Mesendoderm (in vitro differentiated cells): ENCODE results near the gene RAB11FIP4.
"Not testable (repeated sequence)": the region's sequence is repeated elsewhere in the genome, so short reads cannot be mapped to it uniquely, and the experiment has no call there.

Experiments
- DNase-seq: peaks from one replicate; pipeline ENCODE4 v3.0.0; 2013
- H2AK5ac ChIP-seq: 2 replicates; pipeline ENCODE4 v1.6.1; 2013; ENCODE audit warnings: low read length, inconsistent platforms
- H2BK120ac ChIP-seq: 2 replicates; pipeline ENCODE4 v1.6.1; 2013; ENCODE audit warnings: low read depth, mild to moderate bottlenecking, low read length, moderate library complexity, mixed read lengths
- H2BK15ac ChIP-seq: replicated peaks from 2 replicates; pipeline ENCODE4 v1.6.1; 2013; ENCODE audit warnings: low read depth, mild to moderate bottlenecking, moderate library complexity
- H2BK5ac ChIP-seq: 2 replicates; pipeline ENCODE4 v1.6.1; 2013; ENCODE audit warnings: low read length, inconsistent platforms
- H3K18ac ChIP-seq: 2 replicates; pipeline ENCODE4 v1.6.1; 2013; ENCODE audit warnings: mild to moderate bottlenecking, low read length, mixed read lengths
- H3K23ac ChIP-seq: one replicate; pipeline ENCODE4 v1.6.1; 2013; ENCODE audit warnings: low read length
- H3K27ac ChIP-seq: 2 replicates; pipeline ENCODE4 v1.5.1; 2013; ENCODE audit warnings: low read depth, mild to moderate bottlenecking, inconsistent platforms, low read length, moderate library complexity
- H3K27me3 ChIP-seq: 2 replicates; pipeline ENCODE4 v1.6.1; 2013; ENCODE audit warnings: low read length, control low read depth, mild to moderate bottlenecking, inconsistent platforms; ENCODE audit not compliant: insufficient read depth, poor library complexity
- H3K36me3 ChIP-seq: 2 replicates; pipeline ENCODE4 v1.6.1; 2013; ENCODE audit warnings: low read length, inconsistent platforms; ENCODE audit not compliant: control insufficient read depth, insufficient read depth
- H3K4ac ChIP-seq: one replicate; pipeline ENCODE4 v1.6.1; 2013; ENCODE audit warnings: low read depth, mild to moderate bottlenecking, low read length, moderate library complexity
- H3K4me1 ChIP-seq: 2 replicates; pipeline ENCODE4 v1.6.1; 2013; ENCODE audit warnings: low read depth, low read length, inconsistent platforms; ENCODE audit not compliant: control insufficient read depth
- H3K4me2 ChIP-seq: 2 replicates; pipeline ENCODE4 v1.6.1; 2013; ENCODE audit warnings: low read length
- H3K4me3 ChIP-seq: 2 replicates; pipeline ENCODE4 v1.5.1; 2013; ENCODE audit warnings: mild to moderate bottlenecking, low read length
- H3K56ac ChIP-seq: one replicate; pipeline ENCODE4 v1.6.1; 2013; ENCODE audit warnings: low read length
- H3K79me1 ChIP-seq: 2 replicates; pipeline ENCODE4 v1.6.1; 2013; ENCODE audit warnings: low read length, inconsistent platforms
- H3K79me2 ChIP-seq: 2 replicates; pipeline ENCODE4 v1.6.1; 2013; ENCODE audit warnings: mild to moderate bottlenecking, low read length; ENCODE audit not compliant: control insufficient read depth, insufficient read depth
- H3K9ac ChIP-seq: 2 replicates; pipeline ENCODE4 v1.6.1; 2013; ENCODE audit warnings: low read length, inconsistent platforms
- H4K5ac ChIP-seq: one replicate; pipeline ENCODE4 v1.6.1; 2013; ENCODE audit warnings: low read length
- H4K8ac ChIP-seq: one replicate; pipeline ENCODE4 v1.6.1; 2013; ENCODE audit warnings: low read depth, mild to moderate bottlenecking, control low read depth, low read length, moderate library complexity
- WGBS: extraction: QIAGEN DNeasy Blood & Tissue Kit; methylation state at CpG from one replicate; pipeline ENCODE4 v1.1.7; 2013; ENCODE audit warnings: low lambda C conversion rate, missing lambda C conversion rate; ENCODE audit not compliant: insufficient coverage; ENCODE audit errors: extremely low coverage; 5-methylcytosine and 5-hydroxymethylcytosine counted together

RAB11FIP4 gene

GRCh38 chr17:31439716-31440115, 48.2 kb downstream of the RAB11FIP4 start:
- Histone ChIP-seq H4K8ac (no peak overlapping the region), H3K79me1 (no peaks in the 10 kb centered on the region)

GRCh38 chr17:31442276-31442675, 50.8 kb downstream of the RAB11FIP4 start:
- Histone ChIP-seq H2BK120ac (no peak overlapping the region), H3K4ac (no peak overlapping the region), H3K23ac (no peak overlapping the region), H3K18ac (no peak overlapping the region), H2BK15ac (no peak overlapping the region), H3K4me2 (no peak overlapping the region), H3K36me3 (no peaks in the 10 kb centered on the region), H3K56ac (no peak overlapping the region), H2AK5ac (no peak overlapping the region), H3K4me3 (no peak overlapping the region), H4K5ac (no peak overlapping the region), H3K9ac (no peak overlapping the region), H3K4me1 (no peaks in the 10 kb centered on the region), H3K79me1 (no peaks in the 10 kb centered on the region), H3K27ac (no peak overlapping the region), H4K8ac (no peak overlapping the region), H2BK5ac (no peak overlapping the region), H3K27me3 (no peaks in the 10 kb centered on the region), H3K79me2 (no peaks in the 10 kb centered on the region)
- DNase-seq: no peak
- WGBS: no CpG with 5 or more reads among the region's 5 CpGs

More at GRCh38 chr17:31439716-31440115, 48.2 kb downstream of the RAB11FIP4 start:
- Histone ChIP-seq H3K23ac (no peak overlapping the region), H3K56ac (no peak overlapping the region), H3K4ac (no peak overlapping the region), H3K36me3 (no peaks in the 10 kb centered on the region), H3K27me3 (no peaks in the 10 kb centered on the region), H3K4me2 (no peak overlapping the region), H2AK5ac (no peak overlapping the region), H3K79me2 (no peaks in the 10 kb centered on the region), H3K18ac (no peak overlapping the region), H3K9ac (no peak overlapping the region), H3K4me3 (no peak overlapping the region), H2BK5ac (no peak overlapping the region), H2BK15ac (no peak overlapping the region), H4K5ac (no peak overlapping the region), H3K27ac (no peak overlapping the region), H2BK120ac (no peak overlapping the region), H3K4me1 (no peaks in the 10 kb centered on the region)
- no CpG with 5 or more reads among the region's 4 CpGs for WGBS
- DNase-seq: no peak

GRCh38 chr17:31442856-31443255, 51.4 kb downstream of the RAB11FIP4 start:
- not testable (repeated sequence) for H3K27me3 ChIP-seq, H3K79me2 ChIP-seq, H3K56ac ChIP-seq, DNase-seq, H2BK5ac ChIP-seq, H3K79me1 ChIP-seq, H3K4me1 ChIP-seq, H4K8ac ChIP-seq, H2BK15ac ChIP-seq, H3K18ac ChIP-seq, H4K5ac ChIP-seq, H3K36me3 ChIP-seq, H3K23ac ChIP-seq, H3K4me2 ChIP-seq, H3K9ac ChIP-seq, H2BK120ac ChIP-seq, H2AK5ac ChIP-seq, H3K4ac ChIP-seq, H3K27ac ChIP-seq, H3K4me3 ChIP-seq
- no CpG with 5 or more reads among the region's 5 CpGs for WGBS

- H2BK5ac ChIP-seq: no peak overlapping the region
- no CpG with 5 or more reads among the region's 7 CpGs for WGBS
- no peaks in the 10 kb centered on the region for H3K79me1 ChIP-seq
- H3K4me1 ChIP-seq: no peaks in the 10 kb centered on the region
- DNase-seq: no peak
- H3K79me2 ChIP-seq: no peaks in the 10 kb centered on the region
- no peak overlapping the region for H3K4me3 ChIP-seq
- H2BK15ac ChIP-seq: no peak overlapping the region
- no peak overlapping the region for H2BK120ac ChIP-seq
- no peak overlapping the region for H4K8ac ChIP-seq
- H3K4me2 ChIP-seq: no peak overlapping the region
- H3K36me3 ChIP-seq: no peaks in the 10 kb centered on the region
- no peak overlapping the region for H3K18ac ChIP-seq
- H3K9ac ChIP-seq: no peak overlapping the region
- H3K27me3 ChIP-seq: no peaks in the 10 kb centered on the region
- no peak overlapping the region for H3K4ac ChIP-seq
- no peak overlapping the region for H3K27ac ChIP-seq
- H4K5ac ChIP-seq: no peak overlapping the region
- no peak overlapping the region for H3K56ac ChIP-seq
- no peak overlapping the region for H3K23ac ChIP-seq
- H2AK5ac ChIP-seq: no peak overlapping the region
These were observed 51.9 kb downstream of the RAB11FIP4 start for GRCh38 chr17:31443386-31443785.

- Histone ChIP-seq H2AK5ac (no peak overlapping the region), H3K27me3 (no peaks in the 10 kb centered on the region), H3K4me3 (no peak overlapping the region), H3K36me3 (no peaks in the 10 kb centered on the region), H3K79me2 (no peaks in the 10 kb centered on the region), H3K23ac (no peak overlapping the region), H3K4me1 (no peaks in the 10 kb centered on the region), H3K18ac (no peak overlapping the region), H3K4ac (no peak overlapping the region), H2BK15ac (no peak overlapping the region), H3K4me2 (no peak overlapping the region), H4K8ac (no peak overlapping the region), H2BK5ac (no peak overlapping the region), H3K9ac (no peak overlapping the region), H3K56ac (no peak overlapping the region), H4K5ac (no peak overlapping the region), H3K27ac (no peak overlapping the region), H2BK120ac (no peak overlapping the region), H3K79me1 (no peaks in the 10 kb centered on the region)
- no CpG with 5 or more reads among the region's 2 CpGs for WGBS
- no peak for DNase-seq
These were observed 52.6 kb downstream of the RAB11FIP4 start for GRCh38 chr17:31444026-31444425.

DNA sequence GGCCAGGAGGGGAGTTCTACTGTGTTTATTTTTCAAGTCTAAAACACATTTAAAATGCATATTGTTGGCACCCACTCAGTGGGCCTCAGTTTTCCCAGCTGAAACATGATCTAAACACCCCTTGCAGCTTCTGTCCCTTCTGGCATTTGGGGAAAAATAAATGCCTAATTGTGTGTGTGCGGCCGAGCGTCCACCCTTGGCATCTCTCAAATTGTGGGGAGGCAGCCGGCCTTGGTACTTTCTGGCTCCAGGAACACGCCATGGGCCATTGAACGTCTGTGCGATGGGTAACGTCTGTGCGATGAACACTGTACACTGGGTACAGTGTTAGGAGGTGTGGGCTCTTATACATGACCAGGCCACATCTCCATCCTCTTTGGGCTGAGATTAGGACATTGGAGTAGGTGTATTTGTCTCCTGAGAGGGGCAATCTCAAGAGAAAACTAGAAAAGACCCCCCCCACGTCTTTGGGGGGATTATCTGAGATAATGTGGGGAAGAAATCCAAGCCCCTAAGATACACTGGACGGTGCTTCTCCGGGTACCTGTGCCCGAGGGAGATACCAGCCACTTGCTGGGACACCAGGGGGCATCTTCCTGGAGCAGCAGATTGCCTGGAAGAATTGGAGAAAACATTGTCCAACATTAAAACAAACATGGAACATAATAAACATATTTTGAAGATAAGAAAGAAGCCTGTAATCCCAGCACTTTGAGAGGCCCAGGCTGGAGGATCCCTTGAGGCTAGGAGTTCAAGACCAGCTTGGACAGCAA, 54.9 kb downstream of the RAB11FIP4 start:
- Histone ChIP-seq H3K4me2 (no peak overlapping the region), H3K4ac (no peak overlapping the region), H2BK5ac (no peak overlapping the region), H3K23ac (no peak overlapping the region), H3K18ac (no peak overlapping the region), H3K79me2 (no peaks in the 10 kb centered on the region), H2BK120ac (no peak overlapping the region), H2BK15ac (no peak overlapping the region), H4K8ac (no peak overlapping the region), H3K9ac (no peak overlapping the region), H3K4me1 (no peaks in the 10 kb centered on the region), H4K5ac (no peak overlapping the region), H3K27me3 (no peaks in the 10 kb centered on the region), H3K79me1 (no peaks in the 10 kb centered on the region), H3K4me3 (no peak overlapping the region), H3K36me3 (no peaks in the 10 kb centered on the region), H3K27ac (no peak overlapping the region), H2AK5ac (no peak overlapping the region), H3K56ac (no peak overlapping the region)
- WGBS: no CpG with 5 or more reads among the region's 13 CpGs
- no peak for DNase-seq
